ENCODE measurements around the gene RBM20.

DNA sequence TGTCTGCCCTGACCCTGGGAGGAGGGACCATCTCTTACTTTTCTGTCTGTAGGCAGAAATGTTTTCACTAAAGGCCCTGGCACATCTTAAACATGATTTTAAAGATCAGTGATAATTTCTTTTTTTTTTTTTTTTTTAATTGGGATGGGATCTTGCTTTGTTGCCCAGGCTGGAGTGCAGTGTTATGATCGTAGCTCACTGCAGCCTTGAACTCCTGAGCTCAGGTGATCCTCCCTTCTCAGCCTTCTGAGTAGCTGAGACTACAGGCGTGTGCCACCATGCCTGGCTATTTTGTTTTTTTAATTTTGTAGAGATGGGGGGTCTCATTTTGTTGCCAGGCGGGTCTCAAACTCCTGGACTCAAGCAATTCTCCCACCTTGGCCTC lies 65.3 kb downstream of the RBM20 start:
- no peak for TF ChIP-seq POLR2A (IDR thresholded peaks at IDR 0.05)
- TF ChIP-seq, protein P1, sequence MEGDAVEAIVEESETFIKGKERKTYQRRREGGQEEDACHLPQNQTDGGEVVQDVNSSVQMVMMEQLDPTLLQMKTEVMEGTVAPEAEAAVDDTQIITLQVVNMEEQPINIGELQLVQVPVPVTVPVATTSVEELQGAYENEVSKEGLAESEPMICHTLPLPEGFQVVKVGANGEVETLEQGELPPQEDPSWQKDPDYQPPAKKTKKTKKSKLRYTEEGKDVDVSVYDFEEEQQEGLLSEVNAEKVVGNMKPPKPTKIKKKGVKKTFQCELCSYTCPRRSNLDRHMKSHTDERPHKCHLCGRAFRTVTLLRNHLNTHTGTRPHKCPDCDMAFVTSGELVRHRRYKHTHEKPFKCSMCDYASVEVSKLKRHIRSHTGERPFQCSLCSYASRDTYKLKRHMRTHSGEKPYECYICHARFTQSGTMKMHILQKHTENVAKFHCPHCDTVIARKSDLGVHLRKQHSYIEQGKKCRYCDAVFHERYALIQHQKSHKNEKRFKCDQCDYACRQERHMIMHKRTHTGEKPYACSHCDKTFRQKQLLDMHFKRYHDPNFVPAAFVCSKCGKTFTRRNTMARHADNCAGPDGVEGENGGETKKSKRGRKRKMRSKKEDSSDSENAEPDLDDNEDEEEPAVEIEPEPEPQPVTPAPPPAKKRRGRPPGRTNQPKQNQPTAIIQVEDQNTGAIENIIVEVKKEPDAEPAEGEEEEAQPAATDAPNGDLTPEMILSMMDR (IDR thresholded peaks at IDR 0.05) = no peak

All from gastroesophageal sphincter (tissue), 3 donors.